ENCODE measurements around the gene ZNF280B.

Gene ZNF280B, protein sequence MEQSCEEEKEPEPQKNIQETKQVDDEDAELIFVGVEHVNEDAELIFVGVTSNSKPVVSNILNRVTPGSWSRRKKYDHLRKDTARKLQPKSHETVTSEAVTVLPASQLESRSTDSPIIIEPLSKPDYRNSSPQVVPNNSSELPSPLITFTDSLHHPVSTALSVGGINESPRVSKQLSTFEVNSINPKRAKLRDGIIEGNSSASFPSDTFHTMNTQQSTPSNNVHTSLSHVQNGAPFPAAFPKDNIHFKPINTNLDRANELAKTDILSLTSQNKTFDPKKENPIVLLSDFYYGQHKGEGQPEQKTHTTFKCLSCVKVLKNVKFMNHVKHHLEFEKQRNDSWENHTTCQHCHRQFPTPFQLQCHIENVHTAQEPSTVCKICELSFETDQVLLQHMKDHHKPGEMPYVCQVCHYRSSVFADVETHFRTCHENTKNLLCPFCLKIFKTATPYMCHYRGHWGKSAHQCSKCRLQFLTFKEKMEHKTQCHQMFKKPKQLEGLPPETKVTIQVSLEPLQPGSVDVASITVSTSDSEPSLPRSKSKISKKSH

DNA sequence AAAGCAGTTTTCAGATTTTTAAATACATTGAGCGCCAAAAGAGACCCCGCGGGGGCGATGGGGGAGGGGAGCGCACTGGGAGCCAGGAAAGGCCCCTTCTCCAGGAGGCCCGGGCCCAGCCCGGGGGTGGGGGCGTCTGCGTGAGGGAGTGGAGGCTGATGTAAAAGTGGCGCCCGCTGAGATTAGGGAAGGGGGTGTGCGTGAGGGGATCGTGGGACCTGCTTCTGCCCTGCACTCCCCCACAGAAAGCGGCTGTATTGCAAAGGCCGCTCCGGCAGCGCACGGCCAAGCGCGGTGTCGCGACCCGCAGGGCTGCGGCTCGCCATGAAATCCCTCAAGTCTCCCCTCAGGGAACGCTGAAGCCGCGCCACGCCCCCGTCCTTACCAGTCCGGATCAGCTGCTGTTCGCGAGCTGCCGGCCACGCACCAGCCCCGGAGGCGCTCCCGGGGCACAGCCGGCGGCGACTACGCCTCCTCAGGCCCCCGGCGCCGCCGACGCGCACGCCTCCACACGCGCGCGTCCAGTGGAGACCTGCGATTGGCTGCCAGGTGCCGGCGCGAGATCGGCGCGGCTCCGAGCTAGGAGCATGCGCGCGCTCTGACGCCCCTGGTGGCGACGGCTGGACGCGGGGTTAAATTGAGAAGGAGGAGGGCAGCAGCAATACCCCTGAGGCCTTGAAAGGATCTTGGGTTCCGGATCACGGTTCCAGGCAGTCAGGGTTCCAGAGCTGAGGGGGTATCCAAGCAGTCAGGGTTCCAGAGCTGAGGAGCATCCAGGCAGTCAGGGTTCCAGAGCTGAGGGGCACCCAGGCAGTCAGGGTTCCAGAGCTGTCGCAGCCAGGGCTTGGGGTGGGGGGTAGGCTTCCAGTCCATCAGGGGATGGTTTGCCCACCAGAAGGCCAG lies at the start of gene ZNF280B:
Gene ZNF280B (minus strand): TSS at position 469 of the 903 bp plus-strand sequence. CDS start 19,344 bp downstream, outside the sequence.
- DNase-seq (ENCODE audit: insufficient read length, low spot score): peak; percentile 84

DNA sequence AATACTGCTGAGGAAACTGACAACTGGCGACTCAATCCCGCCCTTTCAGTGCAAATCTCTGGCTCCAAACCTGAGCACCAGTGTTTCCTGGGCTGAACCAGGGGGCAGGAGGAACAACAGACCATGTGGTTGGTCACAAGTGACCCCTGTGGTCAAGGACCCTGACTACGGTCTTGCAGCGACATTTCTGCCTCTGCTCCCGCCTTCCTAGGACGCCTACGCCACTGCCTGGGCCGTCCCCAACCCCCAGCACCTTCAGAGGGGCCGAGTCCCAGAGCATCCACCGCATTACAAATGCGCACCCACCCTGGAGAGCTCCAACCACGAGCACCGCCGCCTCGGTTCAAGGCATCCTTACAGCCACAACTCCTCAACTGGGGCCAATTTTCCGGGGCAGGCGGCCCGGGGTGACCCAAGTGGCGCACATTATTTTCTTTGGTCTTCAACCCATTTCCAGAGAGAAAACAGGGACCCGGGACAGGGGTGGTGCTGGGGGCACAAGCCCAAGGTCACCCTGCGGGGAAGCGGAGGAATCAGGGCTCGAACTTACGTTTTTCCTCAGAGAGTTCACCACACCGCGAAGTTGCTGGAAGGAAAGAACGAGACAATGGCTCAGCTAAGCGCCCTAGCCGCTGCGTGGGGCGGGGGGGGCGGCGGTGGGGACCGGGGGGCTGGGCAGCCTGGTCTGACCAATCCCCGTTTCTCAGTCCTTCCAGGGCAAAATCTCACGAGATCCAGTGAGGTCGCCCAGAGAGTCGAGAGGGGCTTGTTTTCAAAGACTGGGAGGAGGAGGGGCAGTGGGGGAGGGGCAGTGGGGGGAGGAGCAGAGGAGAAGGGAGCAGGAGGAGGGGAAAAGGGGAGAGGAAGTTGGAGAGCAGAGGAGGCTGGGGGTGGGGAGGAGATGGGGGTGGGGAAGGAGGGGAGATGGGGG lies 48.7 kb upstream of the ZNF280B start:
- DNase-seq (ENCODE audit: insufficient read length, low spot score): no peak
- FAIRE-seq: no peak

More for the DNA sequence above, at the start of gene ZNF280B:
- peak; percentile 92 for FAIRE-seq

DNA sequence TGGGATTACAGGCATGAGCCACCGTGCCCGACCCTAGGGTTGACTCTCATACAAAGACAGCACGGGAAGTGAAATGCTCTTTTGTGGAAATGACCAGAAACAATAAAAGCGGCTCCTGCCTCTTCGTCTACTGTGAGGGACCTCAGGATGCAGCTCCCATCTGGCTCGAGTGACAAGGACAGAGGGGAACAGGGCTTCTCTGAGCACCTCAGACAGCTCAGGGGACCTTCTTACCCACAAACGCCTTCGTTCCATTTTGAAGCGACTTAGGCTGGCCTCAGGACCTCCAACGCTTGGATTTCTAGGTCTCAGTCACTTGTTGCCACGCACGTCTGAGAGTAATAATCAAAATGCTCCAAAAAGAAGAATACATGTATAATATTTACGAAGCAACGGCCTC lies 48.0 kb upstream of the ZNF280B start:
- no peak for FAIRE-seq
- DNase-seq (ENCODE audit: insufficient read length, low spot score): no peak

DNA sequence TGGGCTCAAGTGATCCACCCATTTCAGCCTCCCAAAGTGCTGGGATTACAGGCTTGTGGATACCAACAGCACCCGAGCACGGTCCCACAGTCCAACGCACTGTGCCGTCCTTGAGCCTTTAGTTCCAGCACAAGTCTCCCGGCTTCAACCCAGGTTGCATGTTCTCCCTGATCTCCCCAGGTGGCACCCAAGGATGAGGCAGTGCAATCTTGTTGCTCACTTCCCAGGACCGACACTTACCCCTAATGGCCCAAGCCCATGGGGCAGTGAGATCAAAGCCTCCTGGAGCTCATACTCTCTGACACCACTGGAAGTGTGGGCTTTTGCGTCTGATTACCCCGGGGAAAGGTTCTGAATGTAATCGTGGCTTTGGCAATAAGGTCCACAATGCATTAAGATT lies 47.1 kb upstream of the ZNF280B start:
- no peak for DNase-seq (ENCODE audit: insufficient read length, low spot score)
- no peak for FAIRE-seq

DNA sequence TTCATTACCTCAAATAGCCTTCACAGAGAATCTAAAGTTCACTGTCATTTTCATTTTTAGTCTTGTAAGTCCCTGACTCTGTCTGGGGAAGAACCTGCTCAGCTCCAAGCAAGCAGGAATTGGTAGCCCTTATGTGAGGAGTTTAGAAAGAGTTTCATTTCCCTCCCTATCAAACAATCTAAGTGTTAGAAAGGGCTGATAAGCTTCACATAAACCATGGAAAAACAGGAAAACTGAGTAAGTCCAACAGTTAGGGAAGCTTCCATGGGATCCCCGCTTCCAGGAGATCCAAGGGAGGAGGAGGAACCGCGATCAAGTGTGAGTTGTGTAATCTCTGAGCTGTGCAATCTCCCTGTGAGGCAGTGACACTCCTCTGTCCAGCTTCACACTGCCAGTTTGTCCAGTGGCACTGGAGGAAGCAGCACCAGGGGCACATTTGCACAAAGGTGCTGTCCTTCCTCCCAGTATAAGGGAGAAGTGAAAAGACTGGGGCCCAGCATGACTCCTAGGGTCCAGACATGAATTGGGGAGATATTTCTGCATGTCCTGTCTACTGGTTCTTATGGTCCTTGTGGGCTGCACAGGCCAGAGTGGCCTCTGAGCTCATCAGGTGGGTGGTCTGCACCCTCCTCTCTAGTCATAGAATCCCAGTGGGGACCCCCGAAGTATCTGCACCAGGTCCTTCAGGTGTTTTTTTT lies 46.2 kb upstream of the ZNF280B start:
- DNase-seq (ENCODE audit: insufficient read length, low spot score): no peak
- peak; percentile 52 for FAIRE-seq

DNA sequence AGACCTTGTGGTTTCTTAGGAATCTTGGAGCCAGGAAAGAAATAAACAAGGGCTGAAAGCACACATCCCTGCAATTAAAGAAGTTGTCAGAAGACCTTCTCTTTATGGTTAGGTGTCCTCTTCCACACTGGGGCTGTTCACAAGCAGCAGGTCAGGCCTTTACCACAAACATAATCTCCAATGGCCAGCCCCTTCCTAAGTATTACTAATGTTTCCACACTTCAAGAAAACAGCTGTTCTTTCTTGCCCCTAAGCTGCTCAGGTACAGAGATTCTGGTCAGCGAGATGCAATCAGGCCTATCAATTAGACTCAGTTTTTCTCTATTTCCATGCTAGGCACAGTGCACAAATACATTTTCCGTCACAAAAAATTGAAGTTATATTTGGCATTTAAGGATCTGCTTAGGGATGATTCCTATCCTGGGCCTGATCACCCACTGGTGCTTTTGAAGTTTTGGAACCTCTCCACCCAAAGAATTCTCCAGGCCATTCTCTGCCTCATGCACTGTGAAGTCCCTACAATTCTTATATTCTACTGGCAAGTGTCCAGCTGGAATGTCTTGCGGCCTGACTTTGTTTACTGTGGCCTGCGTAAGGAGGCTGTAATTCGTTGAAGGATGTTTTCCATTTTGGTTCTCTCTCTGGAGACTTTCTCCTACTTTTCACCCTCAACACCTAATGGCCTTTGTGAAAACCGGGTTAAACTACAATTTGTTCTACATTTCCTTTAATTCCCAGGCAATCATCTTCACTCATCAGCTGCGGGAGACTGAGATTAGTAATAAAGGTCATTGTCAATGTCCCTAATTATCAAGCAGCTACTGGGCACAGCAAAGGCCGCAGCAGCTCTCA lies 45.4 kb upstream of the ZNF280B start:
- DNase-seq (ENCODE audit: insufficient read length, low spot score): no peak
- no peak for FAIRE-seq

DNA sequence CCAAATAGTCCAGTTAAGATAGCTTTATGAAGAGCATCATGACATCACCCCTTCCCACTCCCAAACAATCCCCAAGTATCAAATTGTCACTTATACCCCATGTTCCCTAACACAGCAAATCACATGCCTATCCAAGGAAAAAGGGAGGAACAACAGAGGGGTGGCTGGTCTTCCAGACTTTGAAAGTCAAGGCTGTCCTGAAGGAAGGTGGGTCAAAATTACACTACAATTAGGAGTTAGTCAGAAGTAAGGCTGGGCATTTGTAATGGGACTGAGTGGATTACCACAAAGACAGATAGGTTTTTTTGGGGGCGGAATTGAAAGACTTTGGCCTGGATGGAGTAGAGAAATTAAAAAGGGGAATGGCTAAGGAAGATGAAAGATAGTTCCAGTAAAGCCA lies 44.6 kb upstream of the ZNF280B start:
- no peak for DNase-seq (ENCODE audit: insufficient read length, low spot score)
- no peak for FAIRE-seq

DNA sequence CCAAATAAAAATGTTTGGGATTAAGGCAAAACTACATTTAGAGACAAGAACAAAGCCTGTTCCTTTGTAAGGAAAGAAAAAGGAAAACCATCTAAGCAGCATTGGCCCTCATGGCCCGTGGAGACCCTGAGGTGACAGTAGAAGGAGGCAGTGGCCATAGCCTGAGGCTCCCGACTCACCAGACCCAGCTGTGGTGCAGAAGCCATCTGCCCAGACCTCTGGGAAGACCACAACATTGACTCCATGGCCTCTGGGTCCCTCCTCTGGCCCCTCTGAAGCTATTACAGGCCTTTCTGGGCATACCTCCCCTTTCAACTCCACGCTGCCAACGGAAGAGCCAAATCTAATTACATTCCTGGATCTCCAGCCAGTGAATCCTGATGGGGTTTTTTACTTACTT lies 44.1 kb upstream of the ZNF280B start:
- no peak for FAIRE-seq

DNA sequence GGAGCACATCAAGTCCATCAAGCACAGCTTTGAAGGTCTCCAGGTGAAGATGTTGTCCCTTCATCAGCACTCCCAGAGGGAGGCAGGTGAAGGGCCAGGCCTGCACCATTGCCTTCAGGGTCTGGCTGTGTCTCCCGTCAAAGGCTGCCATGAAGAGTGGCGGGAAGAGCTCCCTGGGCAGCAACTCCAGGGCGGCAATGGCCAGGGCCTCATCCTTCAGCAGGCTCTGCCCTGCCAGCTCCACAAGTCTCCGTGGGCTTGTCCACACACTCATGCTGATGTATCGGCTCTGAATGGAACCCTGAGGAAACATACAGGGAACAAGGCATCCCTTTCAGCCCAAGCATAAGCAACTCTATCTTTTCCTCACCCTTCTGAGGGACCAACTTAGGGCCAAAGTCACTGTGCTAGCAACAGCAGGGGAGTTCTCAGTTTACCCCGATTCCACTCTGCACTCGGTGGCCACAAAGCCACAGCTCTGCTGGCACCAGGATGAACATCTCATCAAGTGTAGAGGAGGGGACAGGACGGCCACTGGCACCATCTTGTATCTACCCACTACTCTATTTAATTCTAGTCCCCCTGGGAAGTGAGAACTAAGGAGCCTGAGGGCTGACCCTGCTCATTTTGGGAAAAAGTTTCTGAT lies 42.4 kb upstream of the ZNF280B start:
- no peak for FAIRE-seq
- no peak for DNase-seq (ENCODE audit: insufficient read length, low spot score)

More for the DNA sequence above, 44.1 kb upstream of the ZNF280B start:
- DNase-seq (ENCODE audit: insufficient read length, low spot score): no peak

DNA sequence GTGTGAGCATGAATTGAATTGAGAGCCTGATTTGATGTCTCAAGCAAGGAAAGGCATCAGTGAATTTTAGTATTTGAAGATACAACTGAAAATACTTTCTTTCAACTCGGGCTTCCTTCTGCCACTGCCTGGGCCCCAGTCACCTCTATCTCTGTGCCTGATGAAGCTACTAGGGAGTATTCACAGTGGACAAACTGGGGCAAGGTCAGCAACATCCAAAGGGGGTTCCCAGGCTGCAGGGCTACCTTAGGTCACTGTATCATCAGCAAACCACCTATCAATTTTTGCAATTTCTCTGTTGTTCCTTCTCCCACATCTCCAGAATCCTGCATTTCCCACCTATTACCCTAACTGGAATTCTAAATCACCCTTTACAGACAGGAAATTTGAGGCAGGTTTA lies 40.4 kb upstream of the ZNF280B start:
- no peak for FAIRE-seq
- no peak for DNase-seq (ENCODE audit: insufficient read length, low spot score)

DNA sequence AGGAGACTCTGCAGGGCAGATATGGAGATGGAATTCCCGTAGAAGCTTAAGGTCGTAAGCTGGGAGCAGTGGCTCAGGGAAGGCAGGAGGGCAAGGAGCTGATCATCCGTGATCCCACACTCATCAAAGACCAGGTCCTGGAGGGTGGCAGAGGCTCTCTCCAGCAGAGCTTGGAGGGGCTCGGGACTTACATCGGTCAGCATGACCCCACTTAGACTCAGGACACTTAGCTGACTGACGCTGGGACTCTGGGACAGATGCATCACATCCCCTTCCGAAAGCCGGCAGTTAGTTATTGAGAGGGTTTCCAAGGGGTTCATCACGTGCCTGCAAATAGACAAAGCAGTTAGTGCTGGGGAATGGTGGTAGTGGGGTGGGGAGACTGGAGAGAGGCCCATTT lies 39.8 kb upstream of the ZNF280B start:
- no peak for FAIRE-seq
- no peak for DNase-seq (ENCODE audit: insufficient read length, low spot score)

DNA sequence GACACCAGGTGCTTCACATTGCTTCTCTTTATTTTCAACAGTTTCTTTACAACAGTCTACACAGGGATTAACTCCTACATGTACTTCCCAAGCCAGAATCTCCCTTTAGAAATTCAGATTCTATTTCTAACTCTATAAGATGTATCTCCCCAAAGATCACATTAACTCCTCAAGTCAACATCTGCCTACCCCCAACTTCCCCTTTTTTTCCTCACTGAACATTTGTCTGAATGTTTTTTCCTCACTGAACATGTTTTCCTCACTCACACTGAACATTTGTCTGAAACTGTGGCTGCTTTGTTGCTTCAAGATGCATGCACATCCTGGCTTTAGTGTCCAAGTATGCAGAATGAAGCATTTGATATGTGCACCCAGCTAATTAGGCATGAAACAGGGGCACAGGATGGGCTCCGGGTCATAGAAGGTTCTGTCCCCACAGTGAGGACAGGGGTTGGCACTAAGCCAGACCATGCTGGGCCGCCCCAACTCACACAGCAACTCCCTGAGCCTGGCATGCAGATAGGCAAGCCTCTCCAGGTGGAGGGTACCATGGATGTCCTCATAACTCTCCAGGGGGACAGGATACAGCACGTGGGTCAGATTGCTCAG lies 39.3 kb upstream of the ZNF280B start:
- FAIRE-seq (no peak), DNase-seq (ENCODE audit: insufficient read length, low spot score) (no peak)

DNA sequence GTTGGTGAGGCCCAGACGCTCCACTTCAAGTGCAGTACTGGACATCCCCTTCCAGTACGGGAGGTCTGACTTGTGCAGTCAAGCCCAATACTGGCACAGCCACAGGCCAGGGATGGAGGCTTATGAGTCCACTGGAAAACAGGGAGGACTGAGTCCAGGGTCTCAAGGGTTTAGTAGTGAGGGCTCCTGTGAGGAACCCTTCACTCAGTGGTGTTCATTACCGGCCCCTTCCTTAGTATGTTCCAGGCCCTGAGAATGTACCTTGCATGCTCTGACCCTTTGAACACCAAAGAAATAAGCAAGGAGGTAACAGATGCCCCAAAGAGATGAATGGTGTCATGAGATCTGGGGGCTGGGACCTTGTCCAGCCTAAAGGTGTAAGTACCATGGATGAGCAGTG lies 38.7 kb upstream of the ZNF280B start:
- no peak for FAIRE-seq
- no peak for DNase-seq (ENCODE audit: insufficient read length, low spot score)

DNA sequence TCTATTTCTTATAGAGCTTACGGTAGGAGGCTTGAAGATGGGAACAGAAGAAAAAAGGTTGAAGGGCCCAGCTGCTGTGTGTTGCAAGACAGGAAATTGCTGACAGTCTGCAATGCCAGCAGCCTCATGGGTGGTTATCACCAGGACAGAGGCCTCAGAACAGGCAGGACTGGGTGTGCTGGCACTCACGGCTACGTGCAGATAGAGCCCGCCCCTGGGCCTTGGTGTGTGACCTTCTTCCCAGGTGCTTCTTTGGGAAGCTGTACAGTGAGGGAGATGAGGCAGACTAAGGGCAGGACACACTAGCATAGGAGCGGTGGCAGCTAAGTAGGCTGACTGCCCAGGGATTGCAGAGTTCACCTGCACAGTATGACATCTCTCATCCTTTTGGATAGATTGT lies 37.9 kb upstream of the ZNF280B start:
- no peak for DNase-seq (ENCODE audit: insufficient read length, low spot score)
- no peak for FAIRE-seq

DNA sequence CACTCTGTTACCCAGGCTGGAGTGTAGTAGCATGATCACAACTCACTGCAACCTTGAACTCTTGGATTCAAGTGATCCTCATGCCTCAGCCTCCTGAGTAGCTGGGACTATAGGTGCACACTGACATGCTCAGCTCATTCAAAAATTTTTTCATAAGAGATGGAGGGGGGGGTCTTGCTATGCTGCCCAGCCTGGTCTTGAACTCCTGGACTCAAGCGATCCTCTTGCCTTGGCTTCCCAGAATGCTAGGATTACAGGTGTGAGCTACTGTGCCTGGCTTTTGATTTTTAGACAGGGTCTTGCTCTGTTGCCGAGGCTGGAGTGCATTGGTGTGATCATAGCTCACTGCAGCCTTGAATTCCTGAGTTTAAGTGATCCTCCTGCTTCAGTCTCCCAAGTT lies 36.5 kb upstream of the ZNF280B start:
- FAIRE-seq: no peak
- no peak for DNase-seq (ENCODE audit: insufficient read length, low spot score)

DNA sequence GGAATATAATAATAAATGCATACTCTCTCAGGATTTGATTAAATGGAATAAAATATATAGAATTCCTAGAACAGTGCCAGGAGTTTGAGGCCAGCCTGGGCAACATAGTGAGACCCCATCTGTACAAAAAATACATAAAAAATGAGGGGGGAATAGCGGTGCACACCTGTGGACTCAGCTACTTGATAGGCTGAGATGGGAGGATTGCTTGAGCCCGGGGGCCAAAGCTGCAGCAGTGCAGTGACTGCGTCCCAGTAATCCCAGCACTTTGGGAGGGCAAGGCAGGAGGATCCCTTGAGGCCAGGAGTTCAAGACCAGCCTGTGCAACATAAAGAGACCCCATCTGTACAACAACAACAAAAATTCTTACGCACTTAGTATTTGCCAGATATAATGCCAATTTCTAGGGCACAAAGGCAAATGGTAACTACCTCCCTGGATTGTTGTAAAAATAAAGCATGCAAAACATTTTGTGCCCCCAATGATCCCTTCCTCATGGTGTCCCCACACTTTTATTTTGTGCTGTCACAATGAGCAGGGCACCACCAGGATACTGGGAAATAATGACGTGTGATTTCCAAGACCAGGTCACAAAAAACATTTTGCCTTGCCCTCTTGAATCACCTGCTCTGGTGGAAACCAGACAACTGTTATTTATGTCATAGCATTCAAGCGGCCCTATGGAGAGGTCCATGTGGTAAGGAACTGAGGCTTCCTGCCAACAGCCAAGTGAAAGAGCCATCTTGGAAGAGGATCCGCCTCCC lies 29.9 kb upstream of the ZNF280B start:
- no peak for FAIRE-seq
- no peak for DNase-seq (ENCODE audit: insufficient read length, low spot score)

DNA sequence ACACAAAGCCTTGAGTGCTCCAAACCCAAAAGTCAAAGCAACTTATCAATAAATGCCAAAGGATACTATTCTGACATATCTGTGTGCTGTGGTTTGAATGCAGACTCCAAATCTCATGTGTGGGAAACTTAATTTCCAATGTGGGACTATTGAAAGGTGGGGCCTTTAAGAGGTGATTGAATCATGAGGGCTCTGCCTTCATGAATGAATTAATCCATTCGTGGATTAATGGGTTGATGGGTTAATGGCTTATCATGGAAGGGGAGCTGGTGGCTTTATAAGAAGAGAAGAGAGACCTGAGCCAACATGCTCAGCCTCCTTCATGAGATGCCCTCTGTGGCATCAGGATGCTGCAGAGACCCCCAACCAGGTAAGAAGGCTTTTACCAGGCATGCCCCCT lies 28.4 kb upstream of the ZNF280B start:
- DNase-seq (ENCODE audit: insufficient read length, low spot score) (no peak), FAIRE-seq (no peak)
